GM12875 (cell line): ENCODE results near the gene PDC.

Source experiments
- H3K4me3 ChIP-seq: one replicate; pipeline ENCODE4 v1.5.1; 2011; ENCODE audit warnings: low read depth, low read length, control low read depth
- TF ChIP-seq, protein P1 (sequence below): IDR thresholded peaks from 2 replicates; pipeline ENCODE4 v1.5.1; 2011; ENCODE audit warnings: low read depth, mild to moderate bottlenecking, control low read depth, inconsistent platforms, low read length, moderate library complexity, borderline replicate concordance; ENCODE audit not compliant: insufficient read depth

Gene PDC

DNA sequence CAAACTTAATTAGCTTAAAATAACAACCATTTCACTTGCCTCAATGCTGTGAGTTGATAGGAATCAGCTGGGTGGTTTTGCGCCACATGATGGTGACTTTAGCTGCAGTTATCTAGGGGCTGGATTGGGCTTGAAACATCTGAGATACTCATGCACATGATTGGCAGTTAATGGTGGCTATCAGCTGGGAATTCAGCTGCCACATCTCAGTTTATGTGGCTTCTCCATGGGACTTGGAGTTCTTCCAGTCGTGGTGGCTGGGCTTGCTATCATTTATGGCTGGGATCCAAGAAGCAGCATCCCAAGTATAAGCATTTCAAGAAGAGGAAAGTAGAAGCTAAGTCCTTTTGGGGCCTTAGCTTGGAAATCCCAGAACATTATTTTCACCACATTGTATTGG is 36.4 kb downstream of the PDC start:
- no peak overlapping the region for H3K4me3 ChIP-seq

DNA sequence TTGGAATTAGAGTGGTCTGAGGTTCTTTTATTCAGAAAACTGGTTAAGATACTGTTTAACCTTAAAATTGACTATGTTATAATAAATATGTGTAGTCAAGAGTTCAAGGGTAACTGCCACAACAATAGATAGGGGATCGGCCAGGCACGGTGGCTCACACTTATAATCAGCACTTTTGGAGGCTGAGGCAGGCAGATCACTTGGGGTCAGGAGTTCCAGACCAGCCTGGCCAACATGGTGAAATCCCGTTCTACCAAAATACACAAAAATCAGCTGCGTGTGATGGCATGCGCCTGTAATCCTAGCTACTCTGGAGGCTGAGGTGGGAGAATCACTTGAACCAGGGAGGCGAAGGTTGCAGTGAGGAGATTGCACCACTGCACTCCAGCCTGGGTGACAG is 39.5 kb downstream of the PDC start:
- H3K4me3 ChIP-seq: no peak overlapping the region

More for the DNA sequence above, 36.4 kb downstream of the PDC start:
- TF ChIP-seq, protein P1, sequence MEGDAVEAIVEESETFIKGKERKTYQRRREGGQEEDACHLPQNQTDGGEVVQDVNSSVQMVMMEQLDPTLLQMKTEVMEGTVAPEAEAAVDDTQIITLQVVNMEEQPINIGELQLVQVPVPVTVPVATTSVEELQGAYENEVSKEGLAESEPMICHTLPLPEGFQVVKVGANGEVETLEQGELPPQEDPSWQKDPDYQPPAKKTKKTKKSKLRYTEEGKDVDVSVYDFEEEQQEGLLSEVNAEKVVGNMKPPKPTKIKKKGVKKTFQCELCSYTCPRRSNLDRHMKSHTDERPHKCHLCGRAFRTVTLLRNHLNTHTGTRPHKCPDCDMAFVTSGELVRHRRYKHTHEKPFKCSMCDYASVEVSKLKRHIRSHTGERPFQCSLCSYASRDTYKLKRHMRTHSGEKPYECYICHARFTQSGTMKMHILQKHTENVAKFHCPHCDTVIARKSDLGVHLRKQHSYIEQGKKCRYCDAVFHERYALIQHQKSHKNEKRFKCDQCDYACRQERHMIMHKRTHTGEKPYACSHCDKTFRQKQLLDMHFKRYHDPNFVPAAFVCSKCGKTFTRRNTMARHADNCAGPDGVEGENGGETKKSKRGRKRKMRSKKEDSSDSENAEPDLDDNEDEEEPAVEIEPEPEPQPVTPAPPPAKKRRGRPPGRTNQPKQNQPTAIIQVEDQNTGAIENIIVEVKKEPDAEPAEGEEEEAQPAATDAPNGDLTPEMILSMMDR: no peak

DNA sequence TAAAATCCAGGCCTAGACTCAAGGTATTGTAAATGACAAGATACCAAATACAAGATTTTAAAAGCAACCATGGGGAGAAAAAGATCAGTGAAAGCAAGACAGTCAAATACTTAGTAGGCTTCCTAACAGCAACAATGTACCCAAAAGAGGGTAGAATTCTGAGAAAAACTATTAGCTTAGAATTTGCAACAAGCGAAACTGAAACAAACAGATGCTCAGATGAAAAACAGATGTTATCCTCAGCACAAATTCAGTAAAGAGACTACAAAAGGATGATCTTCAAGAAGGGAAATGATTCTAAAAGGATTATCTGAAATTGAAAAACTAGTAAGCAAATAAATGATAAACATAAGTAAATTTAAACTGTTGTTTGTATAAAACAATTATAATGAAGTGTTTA is 40.0 kb downstream of the PDC start:
- TF ChIP-seq, protein P1: no peak

More for the DNA sequence above, 39.5 kb downstream of the PDC start:
- TF ChIP-seq, protein P1: no peak

DNA sequence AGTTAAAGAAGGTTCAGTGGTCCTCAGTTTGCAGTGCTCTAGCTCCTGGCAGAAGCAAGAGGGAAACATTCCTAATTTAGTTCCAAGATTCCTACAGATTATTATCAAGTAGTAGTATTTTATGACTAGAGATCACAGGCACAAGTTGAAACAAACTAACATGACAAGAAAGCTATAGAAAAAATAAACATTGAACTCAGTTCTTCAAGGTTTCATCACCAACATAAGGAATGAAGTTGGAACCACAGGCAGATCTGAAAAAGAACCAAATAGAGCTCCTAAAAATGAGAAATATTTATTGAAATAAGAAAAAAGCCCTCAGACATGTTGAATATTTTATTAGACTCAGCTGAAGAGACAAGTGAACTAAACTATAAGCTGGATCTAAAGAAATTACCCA is 40.6 kb downstream of the PDC start:
- H3K4me3 ChIP-seq: no peak overlapping the region
- TF ChIP-seq, protein P1: no peak

More for the DNA sequence above, 40.0 kb downstream of the PDC start:
- no peak overlapping the region for H3K4me3 ChIP-seq

DNA sequence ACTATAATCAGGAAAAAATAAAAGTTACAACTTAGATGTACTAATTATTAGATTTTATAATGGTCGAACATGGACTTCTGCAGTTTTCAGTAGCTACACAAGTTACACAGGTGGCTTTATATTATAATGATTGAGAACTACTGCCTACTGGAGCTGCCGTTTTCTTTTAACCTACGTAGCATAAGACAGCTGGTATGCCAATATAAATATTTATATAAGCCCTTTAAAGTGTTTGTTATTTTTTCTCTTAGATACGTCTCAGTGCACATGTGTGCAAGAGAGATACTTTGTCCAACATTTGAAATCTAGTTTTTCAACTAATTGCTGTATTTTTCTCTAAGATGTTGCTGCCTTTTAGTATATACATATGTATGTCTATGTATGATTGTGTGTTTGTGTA is 42.4 kb downstream of the PDC start:
- TF ChIP-seq, protein P1: no peak
- H3K4me3 ChIP-seq: no peak overlapping the region

DNA sequence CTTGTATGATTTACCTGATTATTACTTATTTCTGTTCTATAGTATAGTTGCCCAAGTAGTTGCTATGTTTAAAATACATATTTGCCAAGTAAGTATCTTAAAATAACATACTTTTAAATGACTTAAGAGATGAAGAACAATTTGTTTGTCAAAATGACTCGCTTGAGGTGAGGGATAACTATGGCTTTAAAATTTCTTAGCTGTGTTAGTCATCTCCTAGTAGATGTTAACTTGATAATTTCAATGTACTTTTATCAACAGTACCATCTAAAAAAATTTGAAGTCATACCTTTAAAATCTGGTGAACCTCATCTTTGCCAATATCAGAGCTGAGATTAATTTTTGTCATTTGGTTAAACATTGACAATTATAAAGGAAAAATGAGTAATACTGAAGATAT is 47.6 kb downstream of the PDC start:
- no peak overlapping the region for H3K4me3 ChIP-seq
- TF ChIP-seq, protein P1: no peak

DNA sequence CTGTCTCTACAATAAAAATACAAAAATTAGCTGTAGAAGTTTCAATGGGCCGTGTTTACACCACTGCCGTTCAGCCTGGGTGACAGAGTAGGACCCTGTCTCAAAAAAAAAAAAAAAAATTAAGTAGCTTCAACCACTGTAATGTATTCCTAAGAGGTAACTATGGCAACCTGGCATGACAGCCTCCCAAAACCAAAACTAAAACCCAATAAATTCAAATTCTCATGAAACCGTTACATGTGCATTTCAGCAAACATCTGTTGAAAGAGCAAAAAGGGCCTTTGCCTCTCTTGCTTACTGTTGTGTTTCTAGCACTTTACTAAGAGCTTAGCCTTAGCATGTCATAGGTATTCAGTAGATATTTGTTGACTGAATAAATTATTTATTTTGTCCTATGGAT is 51.8 kb downstream of the PDC start:
- H3K4me3 ChIP-seq: no peak overlapping the region
- TF ChIP-seq, protein P1: no peak
